ENCODE data around the gene RDH12.
A peak's percentile ranks its signal among the peaks of the same experiment; 100 is the strongest.

RDH12 gene

DNA sequence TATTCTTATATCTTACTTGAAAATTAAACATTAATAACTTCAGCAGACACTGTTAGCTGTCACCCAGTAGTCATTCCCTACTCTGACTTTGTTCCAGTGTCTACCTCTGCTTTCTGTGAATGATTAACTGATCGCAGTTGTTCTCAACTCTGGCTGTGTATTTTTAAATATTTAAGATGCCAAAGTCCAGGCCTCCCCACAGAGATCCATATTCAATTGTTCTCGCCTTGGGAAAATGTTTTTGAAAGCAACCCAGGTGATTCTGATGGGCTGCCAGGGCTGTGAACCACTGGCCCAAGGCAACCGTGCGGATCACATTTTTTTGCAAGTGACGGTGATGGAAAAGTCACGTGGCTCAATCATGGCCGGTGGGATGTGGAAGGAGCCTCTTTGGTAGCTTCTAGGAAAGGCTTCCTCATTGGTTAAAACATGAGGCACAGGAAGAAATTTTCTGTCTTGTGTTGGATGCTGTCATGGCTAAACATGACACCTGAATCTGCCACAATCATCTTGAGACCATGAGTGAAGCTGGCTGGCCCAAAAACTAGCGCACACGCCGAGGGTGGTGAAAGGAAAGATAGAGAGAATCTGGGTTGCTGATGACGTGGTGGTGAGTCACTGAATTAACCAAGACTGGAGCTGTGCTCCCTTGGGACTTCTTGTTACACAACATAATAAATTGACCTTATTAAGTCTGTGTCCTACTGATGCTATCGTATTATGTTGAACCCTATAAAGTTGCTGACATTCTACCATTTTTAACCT lies 37.2 kb downstream of the RDH12 start:
- no peak overlapping the region for H3K4me3 ChIP-seq (ENCODE audit: control insufficient read depth, low read depth, low read length)
- DNase-seq (ENCODE audit: low read depth): peak; percentile 100
- no peak for TF ChIP-seq CTCF (conservative IDR thresholded peaks at IDR 0.05; ENCODE audit: control insufficient read depth, insufficient read depth, low read depth, low read length)

DNA sequence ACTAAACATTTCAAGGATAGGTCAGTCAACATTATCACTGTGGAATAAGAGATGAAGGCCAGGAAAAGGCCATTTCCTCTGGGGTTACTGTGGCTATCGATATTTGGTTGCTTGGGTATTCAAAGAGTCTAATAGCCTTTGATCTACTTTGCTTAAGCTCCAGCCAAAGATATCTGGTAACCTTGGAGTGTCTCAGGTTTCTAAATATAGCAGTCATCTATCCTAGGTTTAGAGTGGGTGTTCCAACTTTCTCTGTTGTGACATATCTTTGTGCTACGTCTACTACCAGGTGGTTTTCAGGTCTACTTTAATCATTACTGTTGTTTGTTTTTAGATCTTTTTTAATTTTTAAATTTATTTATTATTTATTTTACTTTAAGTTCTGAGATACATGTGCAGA lies 42.4 kb downstream of the RDH12 start:
- no peak overlapping the region for H3K4me3 ChIP-seq (ENCODE audit: control insufficient read depth, low read depth, low read length)
- no peak for TF ChIP-seq CTCF (conservative IDR thresholded peaks at IDR 0.05; ENCODE audit: control insufficient read depth, insufficient read depth, low read depth, low read length)
- DNase-seq (ENCODE audit: low read depth): no peak

GRCh38 chr14:67746927-67747326 lies 45.2 kb downstream of the RDH12 start:
- no peak overlapping the region for H3K4me3 ChIP-seq (ENCODE audit: control insufficient read depth, low read depth, low read length)
- TF ChIP-seq CTCF (conservative IDR thresholded peaks at IDR 0.05; ENCODE audit: control insufficient read depth, insufficient read depth, low read depth, low read length): no peak
- DNase-seq (ENCODE audit: low read depth): no peak

GRCh38 chr14:67748312-67748711 lies 46.6 kb downstream of the RDH12 start:
- TF ChIP-seq CTCF (conservative IDR thresholded peaks at IDR 0.05; ENCODE audit: control insufficient read depth, insufficient read depth, low read depth, low read length): no peak
- DNase-seq (ENCODE audit: low read depth): no peak
- no peak overlapping the region for H3K4me3 ChIP-seq (ENCODE audit: control insufficient read depth, low read depth, low read length)

- no peak overlapping the region for H3K4me3 ChIP-seq (ENCODE audit: control insufficient read depth, low read depth, low read length)
- no peak for TF ChIP-seq CTCF (conservative IDR thresholded peaks at IDR 0.05; ENCODE audit: control insufficient read depth, insufficient read depth, low read depth, low read length)
- DNase-seq (ENCODE audit: low read depth): no peak
Observed at GRCh38 chr14:67749341-67750084, 47.8 kb downstream of the RDH12 start.

DNA sequence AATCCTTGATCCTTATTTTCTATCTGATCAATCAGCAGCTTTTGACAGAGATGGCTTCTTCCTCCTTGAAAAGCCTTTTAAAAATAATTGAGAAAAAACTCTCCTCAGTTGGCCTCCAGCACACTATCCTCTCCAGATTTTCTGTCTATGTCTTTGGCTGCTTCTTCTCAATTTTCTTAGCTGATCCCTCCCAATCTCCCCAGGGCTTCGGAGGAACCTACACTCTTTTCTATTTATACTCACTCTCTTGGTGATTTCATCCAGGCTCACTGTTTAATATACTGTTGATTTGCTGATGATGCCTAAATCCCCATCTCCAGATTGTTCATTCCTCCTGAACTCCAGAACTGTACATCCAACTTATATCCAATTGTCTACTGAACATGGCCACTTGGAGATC lies 54.8 kb downstream of the RDH12 start:
- no peak for TF ChIP-seq CTCF (conservative IDR thresholded peaks at IDR 0.05; ENCODE audit: control insufficient read depth, insufficient read depth, low read depth, low read length)
- H3K4me3 ChIP-seq (ENCODE audit: control insufficient read depth, low read depth, low read length): no peak overlapping the region
- DNase-seq (ENCODE audit: low read depth): no peak

All from fibroblast of mammary gland (primary cell).